Body of pancreas (tissue), 4 donors: ENCODE data around the gene NFATC2.

ENCODE experiments used
- CTCF ChIP-seq, 7 experiments: fragments of 450-650 bp in 4 of 7; fragments of 200-600 bp in 3 of 7; sonication (generic) in 3 of 7; IDR thresholded peaks; one replicate each; pipeline ENCODE4 v1.5.1; 2016 to 2019; ENCODE audit warnings: antibody characterized with exemption in 7 of 7
- POLR2A ChIP-seq, 3 donors: fragments of 450-650 bp; IDR thresholded peaks; one replicate each; pipeline ENCODE4 v1.6.1; 2016; ENCODE audit warnings: antibody characterized with exemption in 3 of 3, mild to moderate bottlenecking in 2 of 3

DNA sequence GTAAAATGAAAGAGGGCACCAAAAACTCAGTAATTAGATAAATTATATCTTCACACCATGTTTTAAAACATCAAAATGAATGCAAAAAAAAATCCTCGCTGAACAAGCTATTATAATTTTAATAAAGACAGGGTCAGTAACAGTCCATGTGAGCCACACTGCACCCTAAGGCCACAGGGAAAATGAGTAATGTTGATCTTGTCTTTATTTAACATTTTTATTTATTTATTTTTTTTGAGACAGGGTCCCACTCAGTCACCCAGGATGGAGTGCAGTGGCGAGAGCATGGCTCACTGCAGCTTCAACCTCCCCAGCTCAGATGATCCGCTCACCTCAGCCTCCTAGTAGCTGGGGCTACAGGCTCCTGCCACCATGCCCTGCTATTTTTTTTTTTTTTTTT lies 8.7 kb upstream of the NFATC2 start:
- TF ChIP-seq CTCF (IDR thresholded peaks at IDR 0.05): no peak
- TF ChIP-seq POLR2A (IDR thresholded peaks at IDR 0.05): no peak
